Upper lobe of right lung (tissue), 1 donor: Measurements from ENCODE around the gene INPP5J. TPM values are rescaled to one million over a fixed set of nuclear protein-coding genes. Genes with fewer than 3 reads are reported as not detected.

ENCODE experiments used
- ATAC-seq: fragments of 200-7000 bp; cut with Tn5 transposase; one replicate; pipeline ENCODE4 v1.9.1; 2020; ENCODE audit warnings: mild to moderate bottlenecking, moderate library complexity
- DNase-seq: peaks from one replicate; pipeline ENCODE4 v3.0.0-alpha.2; 2020
- H3K27ac ChIP-seq: fragments of 200-600 bp; one replicate; pipeline ENCODE4 v1.8.0; 2022
- H3K27me3 ChIP-seq: fragments of 200-600 bp; one replicate; pipeline ENCODE4 v1.8.0; 2022; ENCODE audit warnings: mild to moderate bottlenecking
- H3K36me3 ChIP-seq: fragments of 200-600 bp; one replicate; pipeline ENCODE4 v1.8.0; 2022
- H3K4me1 ChIP-seq: fragments of 200-600 bp; one replicate; pipeline ENCODE4 v1.8.0; 2022
- H3K4me3 ChIP-seq: fragments of 200-600 bp; one replicate; pipeline ENCODE4 v1.8.0; 2022; ENCODE audit warnings: mild to moderate bottlenecking
- H3K9me3 ChIP-seq: fragments of 200-600 bp; one replicate; pipeline ENCODE4 v1.8.0; 2022
- intact Hi-C: fragments of 100-400 bp; cut with DNase I; formaldehyde crosslinking; loops from one replicate; pipeline ENCODE4 v1.11.0; 2022
- total RNA-seq: library from RNA; stranded (reverse); fragmentation: NEBNext Ultra II Directional; extraction: Animal tissue kit (Norgen Biotek cat#: 25700); gene quantifications from one replicate; pipeline ENCODE4 v1.2.1, GENCODE V29; 2021
- TF ChIP-seq, protein P1 (sequence below): fragments of 200-600 bp; IDR thresholded peaks from one replicate; pipeline ENCODE4 v1.8.0; 2022; ENCODE audit warnings: antibody characterized with exemption
- donor health status: DM: no; HTN: yes; CAD: no; lungs with severe emphysema.

INPP5J gene
- total RNA-seq, 1 donor from 2014 or later: 4.5 TPM

DNA sequence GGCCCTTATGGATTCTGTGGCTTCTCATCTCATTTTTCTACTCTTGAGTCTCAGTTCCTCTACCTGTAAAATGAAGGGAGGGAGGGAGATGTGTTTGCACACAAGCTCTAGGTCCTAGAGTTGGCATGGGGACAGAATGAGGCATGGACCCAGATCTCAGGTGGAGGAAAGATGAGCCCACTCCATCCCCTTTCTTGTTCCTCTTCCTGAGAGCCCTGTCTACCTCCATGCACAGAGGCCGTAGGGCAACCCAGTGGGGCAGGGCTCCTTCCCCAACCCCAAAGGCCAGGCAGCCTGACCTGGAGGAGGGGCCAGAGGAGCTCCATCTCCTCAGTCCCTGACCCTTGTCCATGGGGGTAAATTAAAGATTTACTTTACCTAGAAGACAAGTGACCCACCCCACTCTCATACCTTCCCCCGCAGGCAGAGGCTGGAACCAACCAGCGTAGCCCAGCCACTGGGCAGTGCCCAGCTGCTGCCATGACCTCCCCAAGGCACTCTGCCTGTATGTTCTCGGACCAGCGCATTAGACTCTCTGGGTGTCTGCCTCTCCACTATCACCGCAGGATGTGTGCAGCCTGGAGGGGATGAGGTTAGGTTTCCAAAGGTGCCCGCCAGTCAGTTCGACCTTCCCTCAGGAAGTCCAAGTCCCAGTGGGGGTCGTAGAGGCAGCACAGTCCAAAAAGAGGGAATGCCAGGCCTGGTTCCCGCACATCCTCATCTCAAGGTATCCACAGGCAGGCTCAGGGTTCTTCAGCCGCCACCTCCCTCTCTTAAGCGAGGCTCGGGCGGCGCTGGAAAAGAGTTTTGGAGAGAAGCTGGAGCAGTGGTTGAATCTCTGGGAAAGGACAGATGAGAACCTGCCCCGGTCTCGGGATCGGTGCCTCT, 38.6 kb upstream of the INPP5J start:
- intact Hi-C loops: loop anchor here (5.0 kb wide), 2 partner anchors 117 to 137 kb away; partner anchors contain the start of genes MORC2 and TUG1
- TF ChIP-seq, protein P1, sequence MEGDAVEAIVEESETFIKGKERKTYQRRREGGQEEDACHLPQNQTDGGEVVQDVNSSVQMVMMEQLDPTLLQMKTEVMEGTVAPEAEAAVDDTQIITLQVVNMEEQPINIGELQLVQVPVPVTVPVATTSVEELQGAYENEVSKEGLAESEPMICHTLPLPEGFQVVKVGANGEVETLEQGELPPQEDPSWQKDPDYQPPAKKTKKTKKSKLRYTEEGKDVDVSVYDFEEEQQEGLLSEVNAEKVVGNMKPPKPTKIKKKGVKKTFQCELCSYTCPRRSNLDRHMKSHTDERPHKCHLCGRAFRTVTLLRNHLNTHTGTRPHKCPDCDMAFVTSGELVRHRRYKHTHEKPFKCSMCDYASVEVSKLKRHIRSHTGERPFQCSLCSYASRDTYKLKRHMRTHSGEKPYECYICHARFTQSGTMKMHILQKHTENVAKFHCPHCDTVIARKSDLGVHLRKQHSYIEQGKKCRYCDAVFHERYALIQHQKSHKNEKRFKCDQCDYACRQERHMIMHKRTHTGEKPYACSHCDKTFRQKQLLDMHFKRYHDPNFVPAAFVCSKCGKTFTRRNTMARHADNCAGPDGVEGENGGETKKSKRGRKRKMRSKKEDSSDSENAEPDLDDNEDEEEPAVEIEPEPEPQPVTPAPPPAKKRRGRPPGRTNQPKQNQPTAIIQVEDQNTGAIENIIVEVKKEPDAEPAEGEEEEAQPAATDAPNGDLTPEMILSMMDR: no peak
- H3K4me1 ChIP-seq: peaks cover 44% of the 10 kb centered on the region
- peak overlapping the region; percentile 91 for H3K4me3 ChIP-seq
- H3K36me3 ChIP-seq: peaks cover 16% of the 10 kb centered on the region
- H3K27ac ChIP-seq: peak overlapping the region; percentile 94
- ATAC-seq: no peak
- no peaks in the 10 kb centered on the region for H3K27me3 ChIP-seq
- H3K9me3 ChIP-seq: no peaks in the 10 kb centered on the region
- DNase-seq: no peak

DNA sequence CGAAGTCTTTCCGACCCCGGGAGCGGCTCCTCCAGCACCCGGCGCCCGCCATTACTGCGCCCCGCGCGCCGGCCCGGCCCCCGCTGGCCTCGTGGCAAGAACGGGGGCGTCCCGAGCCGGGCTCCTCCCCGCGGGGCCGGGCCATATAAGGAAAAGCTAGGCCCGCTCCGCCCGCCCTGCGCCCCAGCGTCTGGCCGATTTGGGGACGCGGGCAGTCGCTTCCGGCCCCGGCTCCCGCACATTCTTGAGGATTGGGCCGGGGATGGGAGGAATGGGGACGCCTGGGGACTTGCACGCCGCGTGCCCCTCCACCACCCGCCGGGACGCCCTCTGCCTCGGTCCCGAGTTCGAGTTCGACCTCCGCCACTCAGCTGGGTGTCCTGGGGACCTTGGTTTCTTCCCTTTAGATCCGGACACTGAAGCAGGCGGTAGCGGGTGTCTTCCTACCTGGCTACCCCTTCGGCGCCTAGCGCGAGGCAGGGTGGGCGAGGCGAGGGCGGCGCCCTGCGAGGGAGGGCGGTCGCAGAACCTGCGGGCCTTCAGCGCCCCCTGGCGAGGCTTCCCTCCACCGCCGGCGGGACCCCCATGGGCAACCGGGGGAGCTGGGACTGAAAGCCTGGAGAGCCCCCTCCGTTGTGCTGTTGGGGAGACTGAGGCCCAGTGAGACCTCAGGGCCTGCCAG, 37.8 kb upstream of the INPP5J start:
- Histone ChIP-seq H3K36me3 (peaks cover 21% of the 10 kb centered on the region), H3K27ac (peak overlapping the region; percentile 94), H3K4me1 (peaks cover 44% of the 10 kb centered on the region), H3K9me3 (no peaks in the 10 kb centered on the region), H3K27me3 (no peaks in the 10 kb centered on the region), H3K4me3 (peak overlapping the region; percentile 91)
- DNase-seq: peak; percentile 95
- peak; percentile 84 for ATAC-seq
- TF ChIP-seq, protein P1: peak; percentile 92
- intact Hi-C loops: loop anchor here (5.0 kb wide), 2 partner anchors 118 to 138 kb away; partner anchors contain the start of genes MORC2 and TUG1

DNA sequence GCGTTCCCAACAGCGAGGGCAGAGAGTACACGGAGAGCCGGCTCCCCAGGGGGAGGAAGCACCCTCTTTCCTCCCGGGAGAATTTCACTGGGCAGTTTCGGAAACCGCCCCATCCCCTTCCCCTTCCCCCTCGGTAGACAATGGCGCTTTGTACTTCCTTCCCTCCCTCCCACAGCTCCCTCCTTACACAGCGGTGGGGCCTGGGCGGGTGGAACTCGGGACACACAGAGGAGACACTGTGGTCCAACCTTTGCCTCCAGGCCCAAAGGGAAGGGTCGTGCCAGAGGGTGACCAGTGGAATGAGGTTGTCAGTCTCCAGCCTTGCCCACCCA, 37.3 kb upstream of the INPP5J start:
- Histone ChIP-seq H3K9me3 (no peaks in the 10 kb centered on the region), H3K27ac (peak overlapping the region; percentile 94), H3K36me3 (peaks cover 26% of the 10 kb centered on the region), H3K4me3 (peak overlapping the region; percentile 91), H3K27me3 (no peaks in the 10 kb centered on the region), H3K4me1 (peaks cover 42% of the 10 kb centered on the region)
- ATAC-seq (no peak), DNase-seq (no peak)
- TF ChIP-seq, protein P1: peak; percentile 22
- intact Hi-C loops: no loop called here

DNA sequence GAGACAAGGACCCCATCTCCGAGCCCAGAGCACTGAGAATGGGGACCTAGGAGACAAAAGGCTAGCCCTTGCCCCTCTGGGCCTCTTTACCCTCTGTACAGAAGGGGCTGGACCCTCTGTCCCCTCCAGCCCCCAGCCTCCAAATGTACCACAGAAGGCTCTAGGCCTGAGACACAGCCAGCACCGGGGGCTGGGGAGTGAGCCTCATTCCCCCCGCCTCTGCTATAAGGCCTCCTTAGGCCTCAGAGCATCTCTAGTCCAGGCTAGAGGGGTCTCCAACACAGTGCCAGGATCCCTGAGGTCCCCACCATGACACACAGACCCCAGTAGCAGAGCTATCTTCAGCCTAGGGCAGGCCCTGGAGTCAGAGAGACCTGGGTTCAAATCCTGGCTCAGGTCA, 36.8 kb upstream of the INPP5J start:
- Histone ChIP-seq H3K4me3 (peak overlapping the region; percentile 91), H3K27me3 (no peaks in the 10 kb centered on the region), H3K27ac (peak overlapping the region; percentile 94), H3K4me1 (peaks cover 41% of the 10 kb centered on the region), H3K36me3 (peaks cover 31% of the 10 kb centered on the region), H3K9me3 (no peaks in the 10 kb centered on the region)
- DNase-seq (no peak), ATAC-seq (no peak)
- TF ChIP-seq, protein P1: no peak
- intact Hi-C loops: no loop called here

DNA sequence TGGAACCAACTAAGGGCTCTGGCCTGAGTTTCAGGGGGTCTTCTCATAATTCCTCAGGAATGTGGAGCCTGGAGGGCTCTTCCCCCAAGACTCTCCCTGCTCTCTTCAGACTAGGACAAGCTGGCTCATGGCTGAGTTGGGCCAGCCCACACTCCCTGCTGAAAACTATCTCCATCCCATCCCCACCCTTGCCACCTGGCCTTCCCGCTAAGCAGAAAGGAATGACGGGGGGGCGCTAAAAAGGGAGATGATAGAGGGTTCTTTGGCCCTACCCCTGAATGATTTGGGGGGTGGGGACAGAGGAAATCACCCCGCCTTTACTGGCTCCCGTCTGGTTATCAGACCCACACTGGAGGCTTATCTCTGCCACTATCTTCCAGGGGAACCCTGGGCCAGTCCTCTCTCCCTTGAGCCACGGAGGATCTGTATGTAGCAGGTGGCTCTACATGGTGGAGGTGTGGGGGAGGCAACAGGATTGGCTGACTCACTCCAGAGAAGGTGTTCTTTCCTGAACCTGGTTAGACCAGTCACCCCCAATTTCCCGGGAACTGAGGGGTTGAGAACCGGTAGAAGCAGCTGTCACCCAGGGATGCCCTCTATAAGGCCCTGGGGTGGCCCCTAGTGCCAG, 35.9 kb upstream of the INPP5J start:
- intact Hi-C loops: no loop called here
- no peak overlapping the region for H3K4me3 ChIP-seq
- peaks cover 37% of the 10 kb centered on the region for H3K4me1 ChIP-seq

More for the DNA sequence above, 35.9 kb upstream of the INPP5J start:
- H3K9me3 ChIP-seq: no peaks in the 10 kb centered on the region
- H3K27me3 ChIP-seq: no peaks in the 10 kb centered on the region
- TF ChIP-seq, protein P1: no peak
- no peak overlapping the region for H3K27ac ChIP-seq
- H3K36me3 ChIP-seq: peaks cover 38% of the 10 kb centered on the region
- no peak for DNase-seq
- no peak for ATAC-seq
